Endothelial cell of umbilical vein (primary cell): ENCODE measurements around the gene TMC6. TPM values are rescaled to one million over a fixed set of nuclear protein-coding genes. Genes with fewer than 3 reads are reported as not detected.

Experiments
- BruUV-seq: library from RNA; stranded (reverse); fragments of 400-500 nt; replicated peaks from 2 replicates; lab custom pipeline; 2021; lab: Mats Ljungman, UMichigan
- CTCF ChIA-PET: fragments of 300-600, 350-600 bp; sonication (Branson Sonifier 250); formaldehyde crosslinking; loops from one replicate; lab custom pipeline; 2021; ENCODE audit warnings: antibody characterized with exemption, inconsistent platforms; lab: Charles Lee
- POLR2A ChIA-PET: fragments of 300-600, 350-600 bp; sonication (Branson Sonifier 250); formaldehyde crosslinking; loops from one replicate; lab custom pipeline; 2021; ENCODE audit warnings: antibody characterized with exemption, inconsistent platforms; lab: Charles Lee
- DNase-seq: peaks from one replicate; pipeline ENCODE4 v3.0.0-alpha.2; 2011; ENCODE audit warnings: low read depth, low spot score
- FAIRE-seq: peaks from 2 replicates; lab custom pipeline; 2011; peaks lifted over from hg19 to GRCh38; lab: Jason Lieb, UNC
- H2AFZ ChIP-seq: 2 replicates; pipeline ENCODE4 v1.6.0; 2012; ENCODE audit warnings: low read depth, low read length, control low read depth, inconsistent platforms
- H3K27ac ChIP-seq: 2 replicates; pipeline ENCODE4 v1.5.1; 2011; ENCODE audit warnings: low read depth, mild to moderate bottlenecking, control low read depth, low read length, moderate library complexity; ENCODE audit not compliant: insufficient read depth
- H3K27me3 ChIP-seq, 2 experiments: 2 replicates each; pipeline versions ENCODE4 v1.6.0 to v1.6.1; 2011; ENCODE audit warnings: low read length in 2 of 2, mixed read lengths in 1 of 2; ENCODE audit not compliant: control insufficient read depth in 2 of 2, insufficient read depth in 2 of 2
- H3K36me3 ChIP-seq, 2 experiments: 2 replicates in 1 of 2; 3 replicates in 1 of 2; pipeline ENCODE4 v1.5.1; 2011; ENCODE audit warnings: low read length in 2 of 2, mild to moderate bottlenecking in 1 of 2, moderate library complexity in 1 of 2; ENCODE audit not compliant: control insufficient read depth in 2 of 2, insufficient read depth in 2 of 2; ENCODE audit errors: extremely low read depth in 1 of 2
- H3K4me1 ChIP-seq: 3 replicates; pipeline ENCODE4 v1.5.1; 2011; ENCODE audit warnings: mild to moderate bottlenecking, low read length; ENCODE audit not compliant: control insufficient read depth, insufficient read depth; ENCODE audit errors: extremely low read depth
- H3K4me2 ChIP-seq: 2 replicates; pipeline ENCODE4 v1.6.1; 2011; ENCODE audit warnings: low read length, control low read depth, mixed read lengths; ENCODE audit not compliant: insufficient read depth
- H3K4me3 ChIP-seq, 3 experiments: fragments of 200-600 bp in 1 of 3; sonication (generic), shearing (Covaris generic) in 1 of 3; replicated peaks in 1 of 3; 2 replicates each; pipeline ENCODE4 v1.5.1; 2011 to 2016; ENCODE audit warnings: control low read depth in 3 of 3, low read length in 3 of 3, mild to moderate bottlenecking in 2 of 3, inconsistent platforms in 1 of 3, low read depth in 1 of 3, moderate library complexity in 1 of 3; ENCODE audit not compliant: insufficient read depth in 1 of 3
- H3K79me2 ChIP-seq: 2 replicates; pipeline ENCODE4 v1.6.0; 2012; ENCODE audit warnings: low read length, inconsistent platforms; ENCODE audit not compliant: control insufficient read depth, insufficient read depth
- H3K9ac ChIP-seq: replicated peaks from 2 replicates; pipeline ENCODE3; 2011; ENCODE audit warnings: low read length, control low read depth; ENCODE audit not compliant: insufficient read depth; ENCODE audit errors: extremely low read depth
- H3K9me1 ChIP-seq: replicated peaks from 3 replicates; pipeline ENCODE4 v1.6.0; 2011; ENCODE audit warnings: mild to moderate bottlenecking, low read length; ENCODE audit not compliant: control insufficient read depth, insufficient read depth; ENCODE audit errors: extremely low read depth
- H3K9me3 ChIP-seq: replicated peaks from 2 replicates; pipeline ENCODE4 v1.5.1; 2012; ENCODE audit warnings: low read length, inconsistent platforms; ENCODE audit not compliant: control insufficient read depth, insufficient read depth
- H4K20me1 ChIP-seq: replicated peaks from 2 replicates; pipeline ENCODE3; 2011; ENCODE audit warnings: mild to moderate bottlenecking, low read length; ENCODE audit not compliant: control insufficient read depth, insufficient read depth; ENCODE audit errors: extremely low read depth
- CTCF ChIP-seq, 2 donors: IDR thresholded peaks; 1 replicate in 1 of 2; 2 replicates in 1 of 2; pipeline ENCODE4 v1.5.1; 2011; ENCODE audit warnings: low read length in 2 of 2, mild to moderate bottlenecking in 2 of 2, moderate library complexity in 2 of 2, control low read depth in 1 of 2, inconsistent platforms in 1 of 2, low read depth in 1 of 2; ENCODE audit not compliant: insufficient read depth in 1 of 2; ENCODE audit errors: extremely low read depth in 1 of 2
- EZH2 ChIP-seq: IDR thresholded peaks from 2 replicates; pipeline ENCODE4 v1.6.1; 2012; ENCODE audit warnings: borderline replicate concordance, low read depth, mild to moderate bottlenecking, moderate library complexity, low read length, inconsistent platforms; ENCODE audit not compliant: severe bottlenecking
- FOS ChIP-seq: IDR thresholded peaks from 2 replicates; pipeline ENCODE4 v1.6.1; 2011; ENCODE audit warnings: mild to moderate bottlenecking, low read length, moderate library complexity, borderline replicate concordance; ENCODE audit not compliant: insufficient read depth
- GATA2 ChIP-seq: IDR thresholded peaks from 2 replicates; pipeline ENCODE4 v1.7.0; 2011; ENCODE audit warnings: low read depth, mild to moderate bottlenecking, moderate library complexity, mixed read lengths, low read length; ENCODE audit not compliant: insufficient read length, insufficient read depth
- JUN ChIP-seq: IDR thresholded peaks from 2 replicates; pipeline ENCODE4 v1.6.1; 2011; ENCODE audit warnings: borderline replicate concordance, low read depth; ENCODE audit not compliant: insufficient read length, insufficient read depth
- MYC ChIP-seq: IDR thresholded peaks from one replicate; pipeline ENCODE4 v1.6.1; 2011; ENCODE audit warnings: mild to moderate bottlenecking, low read depth, low read length
- POLR2A ChIP-seq: IDR thresholded peaks from 2 replicates; pipeline ENCODE4 v1.6.1; 2012; ENCODE audit warnings: low read depth, mild to moderate bottlenecking, control low read depth, low read length
- POLR2AphosphoS5 ChIP-seq: IDR thresholded peaks from 2 replicates; pipeline ENCODE4 v1.6.1; 2012; ENCODE audit warnings: low read depth, mild to moderate bottlenecking, control low read depth, low read length, moderate library complexity; ENCODE audit not compliant: insufficient read depth
- dilution Hi-C: fragments of 300-500 bp; cut with MboI; formaldehyde crosslinking; loops from one replicate; pipeline ENCODE4 v1.15.0; 2019; ENCODE audit warnings: low sequenced_read_pairs; ENCODE audit not compliant: extremely low pct_ligation_motif_present
- intact Hi-C: fragments of 100-400 bp; cut with micrococcal nuclease; formaldehyde crosslinking; loops from one replicate; pipeline ENCODE4 v1.10.0; 2022
- polyA plus RNA-seq, 4 experiments: library from polyadenylated mRNA; depleted of rRNA in 3 of 4; stranded (reverse) in 3 of 4; unstranded in 1 of 4; fragments of >200 nt; gene quantifications; 2 replicates each; pipeline versions ENCODE4 v1.2.1 to v1.2.3, GENCODE V29; 2011 to 2012; ENCODE audit warnings: missing spikeins in 1 of 4
- total RNA-seq: library from RNA; stranded (reverse); gene quantifications from 2 replicates; pipeline ENCODE4 v1.2.3, GENCODE V29; 2021
- TF ChIP-seq, protein P1 (sequence below): IDR thresholded peaks from 2 replicates; pipeline ENCODE4 v1.6.1; 2011; ENCODE audit not compliant: insufficient read depth, insufficient read length

Gene TMC6
- total and polyA plus RNA-seq, 2 donors (not counting 3 experiments of a cell fraction or from before 2014, with no cell fraction given), result 23.2 to 72.4 TPM

DNA sequence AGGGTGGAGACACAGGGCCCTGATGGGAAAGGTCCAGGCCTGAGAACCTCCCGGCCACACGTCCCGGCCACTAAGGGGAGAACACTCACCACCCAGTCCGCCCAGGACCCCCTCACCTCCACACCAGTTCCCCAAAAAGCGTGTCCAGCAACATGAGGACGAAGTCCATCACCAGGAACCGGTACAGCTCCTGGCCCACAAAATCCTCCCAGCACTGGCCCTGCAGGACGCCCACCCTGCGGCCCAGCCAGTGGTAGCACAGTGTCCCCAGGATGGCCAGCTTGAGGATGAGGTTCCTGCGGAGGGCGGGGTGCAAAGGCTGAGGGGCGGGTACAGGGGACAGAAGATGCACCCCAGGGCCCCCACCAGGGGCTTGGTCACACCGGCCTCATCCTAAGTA lies 8.0 kb downstream of the TMC6 start:
- Histone ChIP-seq H3K4me2 (no peak overlapping the region), H3K9me3 (no peaks in the 10 kb centered on the region), H3K36me3 (peaks cover 0 to 14% of the 10 kb centered on the region in 2 experiments), H3K27me3 (no peaks in the 10 kb centered on the region), H2AFZ (no peak overlapping the region), H3K9me1 (no peaks in the 10 kb centered on the region), H3K4me3 (no peak overlapping the region), H3K79me2 (no peaks in the 10 kb centered on the region), H3K4me1 (no peaks in the 10 kb centered on the region), H4K20me1 (no peaks in the 10 kb centered on the region), H3K27ac (no peak overlapping the region), H3K9ac (no peak overlapping the region)
- no TSS peak for BruUV-seq
- ChIA-PET CTCF (interaction anchor here (1.2 to 4.8 kb wide), 2 partner anchors 56 to 130 kb away, joined by 3 to 17 read pairs; no protein-coding TSS in a partner anchor), POLR2A (no interaction called here)
- intact Hi-C loops, result no loop called here
- FAIRE-seq (no peak), DNase-seq (no peak)
- TF ChIP-seq MYC (no peak), FOS (no peak), CTCF (IDR thresholded peaks at IDR 0.05; ENCODE audit: extremely low read depth in 1 of 2, insufficient read depth in 1 of 2, low read depth in 1 of 2, low read length in 2 of 2) (no peak)
- TF ChIP-seq, protein P1, sequence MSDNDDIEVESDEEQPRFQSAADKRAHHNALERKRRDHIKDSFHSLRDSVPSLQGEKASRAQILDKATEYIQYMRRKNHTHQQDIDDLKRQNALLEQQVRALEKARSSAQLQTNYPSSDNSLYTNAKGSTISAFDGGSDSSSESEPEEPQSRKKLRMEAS, result no peak
- dilution Hi-C loops, result no loop called here

DNA sequence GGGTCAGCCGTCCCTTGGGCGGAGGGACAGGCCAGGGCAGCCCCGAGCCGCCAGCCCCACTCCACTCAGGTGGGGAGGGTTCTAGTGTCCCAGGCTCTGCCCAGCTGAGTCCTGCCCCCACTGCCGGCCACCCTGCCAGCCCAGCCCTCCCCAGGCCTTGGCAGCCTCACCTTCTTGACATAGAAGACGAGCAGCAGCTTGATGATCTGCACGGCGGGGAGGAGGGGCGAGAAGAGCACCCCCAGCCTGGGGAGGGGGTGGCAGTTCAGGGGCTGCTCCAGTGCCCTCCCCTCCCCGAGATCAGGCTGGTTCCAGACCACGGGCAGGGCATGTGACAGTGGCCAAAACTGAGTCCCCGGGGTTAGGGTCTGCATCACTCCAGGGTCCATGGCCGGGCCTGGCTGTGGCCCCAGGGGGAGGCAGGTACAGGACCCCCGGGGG lies 9.7 kb downstream of the TMC6 start:
- TF ChIP-seq GATA2 (no peak), EZH2 (no peak), CTCF (IDR thresholded peaks at IDR 0.05; ENCODE audit: extremely low read depth in 1 of 2, insufficient read depth in 1 of 2, low read depth in 1 of 2, low read length in 2 of 2) (no peak), POLR2A (no peak), FOS (no peak), MYC (no peak), JUN (no peak), POLR2AphosphoS5 (no peak)
- TF ChIP-seq, protein P1, result no peak
- no peaks in the 10 kb centered on the region for H3K79me2 ChIP-seq
- H3K9me3 ChIP-seq, result no peaks in the 10 kb centered on the region
- H3K27ac ChIP-seq, result no peak overlapping the region
- no peaks in the 10 kb centered on the region for H3K9me1 ChIP-seq
- intact Hi-C loops (no loop called here), dilution Hi-C loops (no loop called here)
- FAIRE-seq (no peak), DNase-seq (no peak)
- peaks cover 0 to 10% of the 10 kb centered on the region in 2 experiments for H3K36me3 ChIP-seq
- no peaks in the 10 kb centered on the region for H3K27me3 ChIP-seq
- POLR2A ChIA-PET, result no interaction called here
- H3K4me3 ChIP-seq, result no peak overlapping the region
- no peak overlapping the region for H2AFZ ChIP-seq
- no peak overlapping the region for H3K9ac ChIP-seq
- H3K4me2 ChIP-seq, result no peak overlapping the region
- H4K20me1 ChIP-seq, result no peaks in the 10 kb centered on the region
- BruUV-seq, result no TSS peak
- H3K4me1 ChIP-seq, result no peaks in the 10 kb centered on the region
- CTCF ChIA-PET, result interaction anchor here (1.0 to 4.8 kb wide), 5 partner anchors 9 to 303 kb away, joined by 3 to 17 read pairs (median 3); no protein-coding TSS in a partner anchor
